Activated T-helper 9 cell treated with anti-CD3 and anti-CD28 coated beads, Interleukin-2, amount 50 U/mL, for 16 hours (primary cell): Measurements from ENCODE around the gene GNPTAB.
"Not testable (repeated sequence)": the region's sequence is repeated elsewhere in the genome, so short reads cannot be mapped to it uniquely, and the experiment has no call there.

Source experiments
- DNase-seq: peaks from one replicate; pipeline ENCODE4 v3.0.0-alpha.2; 2020; ENCODE audit warnings: low read depth

Gene GNPTAB

GRCh38 chr12:101830367-101831325, at the start of gene GNPTAB:
Gene GNPTAB (minus strand): TSS chr12:101830959. CDS start chr12:101830675, 284 bp downstream.
- peak; percentile 92 for DNase-seq

DNA sequence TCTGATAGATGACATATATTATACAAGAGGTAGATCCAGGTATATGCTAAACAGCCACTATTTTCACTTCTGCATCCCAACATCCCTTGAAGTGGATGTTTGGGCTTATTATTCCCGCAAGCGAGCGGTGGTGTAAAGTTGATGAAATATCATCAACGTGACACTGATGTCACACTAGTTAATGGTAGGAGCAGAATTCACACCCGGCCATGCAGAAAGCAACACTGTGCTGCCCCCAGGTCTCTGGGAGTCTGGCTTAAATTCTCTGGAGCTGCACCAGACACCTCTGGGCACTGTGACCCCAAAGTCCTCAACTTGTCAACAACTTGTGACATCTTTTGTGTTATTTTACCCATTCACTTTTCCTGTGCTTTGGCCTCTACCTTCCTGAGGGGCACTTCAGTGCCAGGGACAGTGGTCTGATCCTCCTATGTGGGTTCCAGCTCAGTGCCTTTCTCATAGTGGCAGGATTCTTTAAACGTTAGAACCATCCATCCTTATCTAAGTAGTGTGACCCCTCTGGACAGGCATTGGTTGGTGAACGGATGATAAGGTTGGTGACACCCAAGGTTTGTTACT, 47.6 kb upstream of the GNPTAB start:
- no peak for DNase-seq

GRCh38 chr12:101877806-101878242, 47.1 kb upstream of the GNPTAB start:
- no peak for DNase-seq

- peak; percentile 62 for DNase-seq
Measured at GRCh38 chr12:101876861-101877805, 46.4 kb upstream of the GNPTAB start, which contains the start of gene DRAM1. Gene DRAM1 (plus strand): TSS chr12:101877580. CDS start chr12:101877790, 210 bp downstream.

GRCh38 chr12:101876322-101876860, 45.6 kb upstream of the GNPTAB start:
- DNase-seq, result no peak

GRCh38 chr12:101875162-101875561, 44.4 kb upstream of the GNPTAB start:
- no peak for DNase-seq

GRCh38 chr12:101870925-101871324, 40.2 kb upstream of the GNPTAB start:
- no peak for DNase-seq

- not testable (repeated sequence) for DNase-seq
Measured at GRCh38 chr12:101867619-101868018, 36.9 kb upstream of the GNPTAB start.

DNA sequence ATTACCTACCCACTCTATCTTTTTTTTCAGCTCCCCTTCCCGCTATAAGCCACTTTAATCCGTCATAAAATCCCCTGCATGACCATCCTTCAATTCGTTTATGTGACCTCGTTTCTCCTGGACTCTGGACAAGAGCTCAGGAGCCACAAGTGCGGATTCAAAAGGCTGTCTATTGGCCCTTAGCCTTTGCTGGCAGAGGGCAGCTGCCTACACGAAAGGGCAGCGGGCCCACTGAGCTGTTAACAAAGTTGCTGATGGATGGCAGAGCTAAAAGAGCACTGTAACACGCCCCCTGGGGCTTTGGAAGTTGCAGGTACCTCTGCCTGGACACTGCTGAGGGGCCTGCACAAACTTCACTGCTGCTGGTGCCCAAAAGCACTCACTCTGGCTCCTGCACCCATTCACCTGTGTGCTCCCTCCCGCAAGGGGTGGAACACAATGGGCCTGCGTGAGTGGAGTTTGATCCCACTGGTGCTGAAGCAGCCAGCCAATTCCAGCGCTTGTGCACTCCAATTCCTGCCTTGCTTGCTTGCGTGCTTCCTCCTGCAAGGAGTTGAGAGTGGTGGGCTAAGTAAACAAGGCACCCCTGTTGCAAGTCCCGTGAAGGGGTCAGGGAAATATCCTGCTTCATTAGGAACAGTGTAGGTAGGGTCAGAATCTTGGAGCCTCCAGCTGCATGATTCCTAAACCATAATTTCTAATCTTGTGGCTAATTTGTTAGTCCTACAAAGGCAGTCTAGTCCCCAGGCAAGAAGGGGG, 36.0 kb upstream of the GNPTAB start:
- DNase-seq, result no peak

- DNase-seq, result no peak
Measured at GRCh38 chr12:101863981-101864380, 33.2 kb upstream of the GNPTAB start.

GRCh38 chr12:101862245-101862644, 31.5 kb upstream of the GNPTAB start:
- no peak for DNase-seq

GRCh38 chr12:101861688-101862087, 30.9 kb upstream of the GNPTAB start:
- DNase-seq, result not testable (repeated sequence)

- no peak for DNase-seq
Measured at GRCh38 chr12:101859664-101860607, 29.2 kb upstream of the GNPTAB start.

- no peak for DNase-seq
Measured at GRCh38 chr12:101858361-101858760, 27.6 kb upstream of the GNPTAB start.

- DNase-seq, result no peak
Measured at GRCh38 chr12:101857043-101857558, 26.3 kb upstream of the GNPTAB start.

- DNase-seq, result not testable (repeated sequence)
Measured at GRCh38 chr12:101856614-101857013, 25.9 kb upstream of the GNPTAB start.

DNA sequence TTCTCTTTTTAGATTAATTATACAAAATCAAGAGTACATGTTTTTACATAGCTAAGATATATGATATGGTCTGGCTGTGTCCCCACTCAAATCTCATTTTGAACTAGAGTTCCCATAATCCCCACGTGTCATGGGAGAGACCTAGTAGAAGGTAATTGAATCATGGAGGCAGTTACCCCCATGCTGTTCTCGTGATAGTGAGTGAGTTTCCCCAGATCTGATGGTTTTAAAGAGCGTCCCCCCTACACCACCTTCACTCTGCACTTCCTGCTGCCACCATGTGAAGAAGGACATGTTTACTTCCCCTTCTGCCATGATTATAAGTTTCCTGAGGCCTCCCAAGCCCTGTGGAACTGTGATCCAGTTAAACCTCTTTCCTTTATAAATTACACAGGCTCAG, 25.2 kb upstream of the GNPTAB start:
- DNase-seq, result no peak

- DNase-seq, result no peak
Measured at GRCh38 chr12:101855364-101855884, 24.7 kb upstream of the GNPTAB start.

GRCh38 chr12:101854747-101855146, 24.0 kb upstream of the GNPTAB start:
- DNase-seq, result no peak
